Stimulated activated CD8-positive, alpha-beta memory T cell treated with anti-CD3 and anti-CD28 coated beads, Interleukin-7, amount 100 ng/mL, for 4 hours (primary cell): ENCODE data around the gene TEX26.

Source experiments
- DNase-seq, 2 donors: peaks; one replicate each; pipeline ENCODE4 v3.0.0-alpha.2; 2020; ENCODE audit warnings: low read depth in 2 of 2

The TEX26 gene

GRCh38 chr13:30976025-30976424, 43.6 kb downstream of the TEX26 start:
- DNase-seq = no peak

GRCh38 chr13:30978981-30979956, 46.8 kb downstream of the TEX26 start:
- no peak for DNase-seq

GRCh38 chr13:30982506-30982905, 50.0 kb downstream of the TEX26 start:
- DNase-seq = no peak

DNA sequence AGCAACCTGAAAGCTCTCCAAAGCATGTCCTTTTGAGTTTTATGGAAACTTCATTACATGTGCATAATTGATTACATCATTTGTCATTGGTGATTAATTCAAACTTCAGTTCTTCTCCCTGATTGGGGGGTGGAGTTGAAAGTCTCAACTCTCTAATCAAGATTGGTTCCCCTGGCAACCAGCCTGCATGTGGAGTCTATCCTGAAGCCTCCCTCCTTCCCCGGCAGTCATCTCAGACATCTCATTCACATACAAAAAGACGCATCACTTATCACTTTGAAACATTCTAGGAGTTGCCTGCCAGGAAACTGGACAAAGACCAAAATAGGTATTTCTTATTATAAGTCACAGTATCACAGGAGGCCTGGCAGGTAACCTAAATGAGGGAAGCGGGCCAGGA, 50.5 kb downstream of the TEX26 start:
- no peak for DNase-seq

GRCh38 chr13:30983431-30983830, 51.0 kb downstream of the TEX26 start:
- no peak for DNase-seq

DNA sequence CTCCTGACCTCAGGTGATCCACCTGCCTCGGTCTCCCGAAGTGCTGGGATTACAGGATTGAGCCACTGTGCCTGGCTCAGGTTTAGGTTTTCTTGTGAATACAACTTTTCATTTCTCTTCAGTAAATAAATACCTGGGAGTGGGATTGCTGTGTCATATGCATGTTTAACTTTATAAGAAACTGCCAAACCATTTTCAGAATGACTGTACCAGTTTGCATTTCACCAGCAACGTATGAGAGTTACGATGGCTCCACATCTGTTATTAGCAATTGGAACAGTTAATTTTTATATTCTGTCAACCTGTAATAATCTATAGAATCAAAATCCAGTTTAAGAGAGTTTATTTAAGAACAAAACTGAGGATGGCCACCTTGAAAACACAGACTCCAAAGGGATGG, 52.2 kb downstream of the TEX26 start:
- DNase-seq = no peak

- no peak for DNase-seq
These were observed 53.3 kb downstream of the TEX26 start for GRCh38 chr13:30985637-30986205.

DNA sequence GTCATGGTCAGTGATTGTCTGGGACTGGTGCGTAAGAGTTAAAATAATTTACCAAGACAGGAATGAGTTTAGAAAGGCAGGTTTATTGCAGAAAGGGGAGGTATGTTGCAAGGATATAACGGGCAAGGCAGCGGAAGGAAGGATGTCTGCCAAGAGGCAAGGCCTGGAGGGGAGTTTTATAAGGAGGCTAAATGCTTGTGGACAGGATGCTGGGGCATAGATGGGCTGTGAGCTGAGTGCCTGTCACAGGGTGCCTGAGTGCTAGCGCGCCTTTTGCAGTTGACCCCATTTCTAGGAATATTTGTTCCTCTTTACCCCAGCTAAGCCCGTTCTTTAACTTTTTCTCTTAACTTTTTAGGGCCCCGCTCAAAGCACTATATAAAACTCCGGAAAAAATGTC, 58.7 kb downstream of the TEX26 start:
- no peak for DNase-seq

GRCh38 chr13:30991922-30992321, 59.5 kb downstream of the TEX26 start:
- no peak for DNase-seq

DNA sequence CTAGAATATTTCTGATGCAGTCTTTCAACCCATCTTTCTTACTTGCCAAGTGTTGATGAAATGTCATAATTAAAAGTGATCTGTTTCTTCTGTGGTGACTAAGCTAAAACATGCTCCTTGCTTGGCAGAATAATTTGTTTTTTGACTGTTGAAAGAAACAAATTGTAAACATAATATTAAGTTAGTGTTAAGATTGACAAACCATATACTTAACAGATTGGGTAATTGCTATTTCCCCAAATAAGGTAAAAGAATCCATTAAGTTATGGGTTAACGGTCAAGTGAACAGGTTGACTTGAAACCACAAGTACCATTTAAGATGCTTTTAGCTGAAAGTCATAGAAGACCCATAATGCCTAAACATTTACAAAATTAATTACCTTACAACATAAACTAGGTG, 62.9 kb downstream of the TEX26 start:
- DNase-seq = no peak

GRCh38 chr13:30997697-30998096, 65.2 kb downstream of the TEX26 start:
- no peak for DNase-seq

- no peak for DNase-seq
These were observed 66.0 kb downstream of the TEX26 start for GRCh38 chr13:30998136-30999088.

- DNase-seq = no peak
These were observed 68.4 kb downstream of the TEX26 start for GRCh38 chr13:31000889-31001288.

- no peak for DNase-seq
These were observed 69.2 kb downstream of the TEX26 start for GRCh38 chr13:31001647-31002046.

GRCh38 chr13:31005066-31005465, 72.6 kb downstream of the TEX26 start:
- DNase-seq = no peak

DNA sequence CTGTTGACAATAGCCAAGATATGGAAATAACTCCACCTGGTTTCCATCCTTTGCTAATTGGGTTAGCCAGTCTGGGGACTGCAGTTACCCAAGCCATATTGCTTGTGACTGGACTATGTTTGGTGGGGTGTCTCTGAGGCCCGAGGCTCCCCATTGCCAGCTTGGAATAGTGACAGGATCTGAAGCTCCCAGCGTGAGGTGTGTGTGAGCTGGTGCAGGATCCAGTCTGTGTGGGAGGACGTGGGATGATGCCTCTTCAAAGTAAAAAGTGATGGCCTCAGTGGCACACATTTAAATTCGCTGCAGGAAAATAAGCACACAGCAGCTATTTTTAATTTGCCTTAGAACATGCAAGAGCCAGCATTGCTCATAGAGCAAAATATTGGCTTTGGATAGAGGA, 75.0 kb downstream of the TEX26 start:
- DNase-seq = no peak

DNA sequence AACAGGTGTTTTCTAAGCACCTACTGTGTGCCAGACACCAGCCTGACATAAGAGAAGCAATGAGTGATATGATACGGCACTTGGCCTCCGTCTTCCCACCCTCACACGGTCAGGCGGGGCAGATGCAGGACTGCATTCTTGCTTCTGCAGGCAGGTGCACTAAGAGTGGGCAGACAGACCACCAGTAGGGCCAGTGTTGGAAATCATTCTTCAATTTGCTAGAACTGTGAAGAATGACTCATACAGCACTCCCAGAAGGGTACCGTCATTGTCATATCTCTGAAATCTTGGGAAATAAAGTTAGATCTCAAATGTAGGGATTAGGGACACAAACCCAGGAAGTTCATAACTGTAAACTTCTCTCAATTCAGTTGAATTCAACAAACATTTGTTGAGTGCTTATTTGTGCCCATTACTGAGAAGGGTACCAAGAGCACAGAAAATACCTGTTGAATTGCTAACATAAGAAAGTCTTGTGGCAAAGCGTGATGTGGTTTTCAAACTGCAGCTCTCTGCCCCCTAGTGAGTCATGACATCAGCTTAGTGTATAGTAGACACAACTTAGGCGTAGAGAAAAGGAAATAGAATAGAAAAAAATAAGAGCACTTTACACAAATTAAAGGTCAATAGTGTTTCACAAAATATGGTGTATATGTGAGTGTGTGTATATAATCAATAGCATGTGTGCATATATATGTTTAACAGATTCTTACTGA, 76.1 kb downstream of the TEX26 start:
- no peak for DNase-seq

GRCh38 chr13:31009166-31009565, 76.7 kb downstream of the TEX26 start:
- DNase-seq = no peak

GRCh38 chr13:31010296-31010695, 77.8 kb downstream of the TEX26 start:
- DNase-seq = no peak

DNA sequence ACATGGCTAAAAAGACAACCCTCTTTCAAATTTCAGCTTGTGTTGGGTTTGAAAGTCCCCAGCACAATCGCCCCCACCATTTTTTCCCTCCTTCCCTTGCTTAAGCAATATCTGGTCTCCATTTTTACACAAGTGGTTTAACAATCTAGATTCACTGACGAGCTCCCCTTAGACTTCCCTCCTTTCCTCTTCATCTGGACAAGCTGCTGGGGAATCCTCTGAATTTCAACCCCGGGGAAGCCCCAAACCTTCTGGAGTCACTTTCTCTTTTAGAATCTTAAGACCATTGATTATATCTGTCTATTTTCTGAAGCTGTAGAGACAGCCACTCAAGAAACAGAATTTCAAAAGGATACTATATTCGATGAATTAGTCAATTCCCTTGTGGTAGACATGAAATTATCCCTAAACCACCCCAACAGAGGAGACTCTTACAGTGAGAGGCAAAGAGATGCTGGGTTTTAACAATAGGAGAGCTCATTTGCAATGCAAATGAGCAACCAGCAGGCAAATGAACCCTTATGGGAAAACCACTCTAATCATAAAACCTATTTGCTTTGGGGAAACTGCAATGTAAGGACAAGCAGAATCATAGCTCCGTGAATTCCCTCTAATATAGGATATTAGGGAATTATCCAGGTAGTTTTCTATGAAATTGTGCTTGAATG, 78.9 kb downstream of the TEX26 start:
- no peak for DNase-seq
